Measurements from ENCODE around the gene FAM53A. TPM values are rescaled to one million over a fixed set of nuclear protein-coding genes. Genes with fewer than 3 reads are reported as not detected.

The FAM53A gene
- total RNA-seq, 1 experiment from 2014 or later, result 3.1 TPM

GRCh38 chr4:1602655-1603412 lies 81.3 kb downstream of the FAM53A start:
- ChIA-PET CTCF (no interaction called here), POLR2A (ENCODE audit: unreplicated experiment) (no interaction called here)
- Histone ChIP-seq H3K4me2 (ENCODE audit: low read length) (no peak overlapping the region), H3K9me3 (ENCODE audit: low read length) (no peaks in the 10 kb centered on the region), H2AFZ (ENCODE audit: low read length) (no peak overlapping the region), H3K27me3 (ENCODE audit: low read length) (no peaks in the 10 kb centered on the region), H3K9ac (ENCODE audit: low read length) (no peak overlapping the region), H3K4me3 (ENCODE audit: low read length) (no peak overlapping the region), H3K79me2 (ENCODE audit: low read length) (no peaks in the 10 kb centered on the region), H3F3A (ENCODE audit: low read length, unreplicated experiment) (no peaks in the 10 kb centered on the region), H3K36me3 (ENCODE audit: low read depth, low read length) (no peaks in the 10 kb centered on the region), H3K9me2 (replicated peaks; ENCODE audit: low read length) (no peaks in the 10 kb centered on the region), H3K27ac (ENCODE audit: low read length) (no peak overlapping the region), H4K20me1 (ENCODE audit: low read length) (no peaks in the 10 kb centered on the region), H3K4me1 (ENCODE audit: insufficient read depth, low read length) (peaks cover 19% of the 10 kb centered on the region; the same call in 1 of the 2 replicates)
- ATAC-seq (no peak), DNase-seq (no peak)
- intact Hi-C loops (cut with micrococcal nuclease), result no loop called here
- no peak for TF ChIP-seq EZH2 (IDR thresholded peaks at IDR 0.05; ENCODE audit: low read length, unreplicated experiment)
- TF ChIP-seq EZH2phosphoT487 (IDR thresholded peaks at IDR 0.05; ENCODE audit: borderline replicate concordance, low read length), result no peak
- TF ChIP-seq CTCF (conservative IDR thresholded peaks at IDR 0.05; ENCODE audit: low read depth, low read length), result no peak
- no TSS peak for BruUV-seq (replicated peaks)

- TF ChIP-seq EZH2 (IDR thresholded peaks at IDR 0.05; ENCODE audit: low read length, unreplicated experiment) (no peak), EZH2phosphoT487 (IDR thresholded peaks at IDR 0.05; ENCODE audit: borderline replicate concordance, low read length) (no peak), CTCF (conservative IDR thresholded peaks at IDR 0.05; ENCODE audit: low read depth, low read length) (no peak)
- DNase-seq (no peak), ATAC-seq (no peak)
- Histone ChIP-seq H3K9ac (ENCODE audit: low read length) (no peak overlapping the region), H3K4me2 (ENCODE audit: low read length) (no peak overlapping the region), H2AFZ (ENCODE audit: low read length) (no peak overlapping the region), H3K36me3 (ENCODE audit: low read depth, low read length) (no peaks in the 10 kb centered on the region), H3K4me1 (ENCODE audit: insufficient read depth, low read length) (peaks cover 19% of the 10 kb centered on the region; the same call in 1 of the 2 replicates), H3K9me3 (ENCODE audit: low read length) (no peaks in the 10 kb centered on the region), H3K27ac (ENCODE audit: low read length) (no peak overlapping the region), H3K4me3 (ENCODE audit: low read length) (no peak overlapping the region), H3F3A (ENCODE audit: low read length, unreplicated experiment) (no peaks in the 10 kb centered on the region), H4K20me1 (ENCODE audit: low read length) (no peaks in the 10 kb centered on the region), H3K27me3 (ENCODE audit: low read length) (no peaks in the 10 kb centered on the region), H3K9me2 (replicated peaks; ENCODE audit: low read length) (no peaks in the 10 kb centered on the region), H3K79me2 (ENCODE audit: low read length) (no peaks in the 10 kb centered on the region)
- POLR2A ChIA-PET (ENCODE audit: unreplicated experiment), result no interaction called here
- no TSS peak for BruUV-seq (replicated peaks)
- CTCF ChIA-PET, result no interaction called here
- intact Hi-C loops (cut with micrococcal nuclease), result no loop called here
Measured at GRCh38 chr4:1601852-1602654, 82.1 kb downstream of the FAM53A start.

- Histone ChIP-seq H3K9ac (ENCODE audit: low read length) (no peak overlapping the region), H3K4me3 (ENCODE audit: low read length) (no peak overlapping the region), H3F3A (ENCODE audit: low read length, unreplicated experiment) (no peaks in the 10 kb centered on the region), H3K4me2 (ENCODE audit: low read length) (no peak overlapping the region), H4K20me1 (ENCODE audit: low read length) (no peaks in the 10 kb centered on the region), H3K9me2 (replicated peaks; ENCODE audit: low read length) (no peaks in the 10 kb centered on the region), H3K27ac (ENCODE audit: low read length) (no peak overlapping the region), H3K27me3 (ENCODE audit: low read length) (no peaks in the 10 kb centered on the region), H3K79me2 (ENCODE audit: low read length) (no peaks in the 10 kb centered on the region), H3K9me3 (ENCODE audit: low read length) (no peaks in the 10 kb centered on the region), H2AFZ (ENCODE audit: low read length) (no peak overlapping the region), H3K4me1 (ENCODE audit: insufficient read depth, low read length) (peaks cover 19% of the 10 kb centered on the region; the same call in 1 of the 2 replicates), H3K36me3 (ENCODE audit: low read depth, low read length) (no peaks in the 10 kb centered on the region)
- ChIA-PET POLR2A (ENCODE audit: unreplicated experiment) (no interaction called here), CTCF (no interaction called here)
- BruUV-seq (replicated peaks), result no TSS peak
- no peak for DNase-seq
- intact Hi-C loops (cut with micrococcal nuclease), result no loop called here
- no peak for ATAC-seq
- TF ChIP-seq EZH2phosphoT487 (IDR thresholded peaks at IDR 0.05; ENCODE audit: borderline replicate concordance, low read length), result no peak
- TF ChIP-seq EZH2 (IDR thresholded peaks at IDR 0.05; ENCODE audit: low read length, unreplicated experiment), result no peak
- TF ChIP-seq CTCF (conservative IDR thresholded peaks at IDR 0.05; ENCODE audit: low read depth, low read length), result no peak
Measured at GRCh38 chr4:1601533-1601835, 82.6 kb downstream of the FAM53A start.

Measured in PC-3 (cell line).